Fibroblast of the aortic adventitia (primary cell): ENCODE measurements around the gene SMPDL3A. TPM values are rescaled to one million over a fixed set of nuclear protein-coding genes. Genes with fewer than 3 reads are reported as not detected.
A peak's percentile ranks its signal among the peaks of the same experiment; 100 is the strongest.
"Not testable (repeated sequence)": the region's sequence is repeated elsewhere in the genome, so short reads cannot be mapped to it uniquely, and the experiment has no call there.

Source experiments
- DNase-seq: peaks from one replicate; pipeline ENCODE4 v3.0.0-alpha.2; 2010; ENCODE audit warnings: low read depth
- H3K4me3 ChIP-seq: 2 replicates; pipeline ENCODE4 v1.5.1; 2011; ENCODE audit warnings: low read depth, mild to moderate bottlenecking, control low read depth, low read length, moderate library complexity
- total RNA-seq: library from RNA; depleted of rRNA; stranded (reverse); fragments of >200 nt; gene quantifications from 2 replicates; pipeline ENCODE4 v1.2.3, GENCODE V29; 2012; ENCODE audit warnings: low replicate concordance
- TF ChIP-seq, protein P1 (sequence below): IDR thresholded peaks from 2 replicates; pipeline ENCODE4 v1.5.1; 2011; ENCODE audit warnings: mild to moderate bottlenecking, low read length, control low read depth, inconsistent platforms; ENCODE audit not compliant: insufficient read depth

Gene SMPDL3A, protein sequence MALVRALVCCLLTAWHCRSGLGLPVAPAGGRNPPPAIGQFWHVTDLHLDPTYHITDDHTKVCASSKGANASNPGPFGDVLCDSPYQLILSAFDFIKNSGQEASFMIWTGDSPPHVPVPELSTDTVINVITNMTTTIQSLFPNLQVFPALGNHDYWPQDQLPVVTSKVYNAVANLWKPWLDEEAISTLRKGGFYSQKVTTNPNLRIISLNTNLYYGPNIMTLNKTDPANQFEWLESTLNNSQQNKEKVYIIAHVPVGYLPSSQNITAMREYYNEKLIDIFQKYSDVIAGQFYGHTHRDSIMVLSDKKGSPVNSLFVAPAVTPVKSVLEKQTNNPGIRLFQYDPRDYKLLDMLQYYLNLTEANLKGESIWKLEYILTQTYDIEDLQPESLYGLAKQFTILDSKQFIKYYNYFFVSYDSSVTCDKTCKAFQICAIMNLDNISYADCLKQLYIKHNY
- total RNA-seq = 18.6 and 19.6 TPM in 2 replicates

DNA sequence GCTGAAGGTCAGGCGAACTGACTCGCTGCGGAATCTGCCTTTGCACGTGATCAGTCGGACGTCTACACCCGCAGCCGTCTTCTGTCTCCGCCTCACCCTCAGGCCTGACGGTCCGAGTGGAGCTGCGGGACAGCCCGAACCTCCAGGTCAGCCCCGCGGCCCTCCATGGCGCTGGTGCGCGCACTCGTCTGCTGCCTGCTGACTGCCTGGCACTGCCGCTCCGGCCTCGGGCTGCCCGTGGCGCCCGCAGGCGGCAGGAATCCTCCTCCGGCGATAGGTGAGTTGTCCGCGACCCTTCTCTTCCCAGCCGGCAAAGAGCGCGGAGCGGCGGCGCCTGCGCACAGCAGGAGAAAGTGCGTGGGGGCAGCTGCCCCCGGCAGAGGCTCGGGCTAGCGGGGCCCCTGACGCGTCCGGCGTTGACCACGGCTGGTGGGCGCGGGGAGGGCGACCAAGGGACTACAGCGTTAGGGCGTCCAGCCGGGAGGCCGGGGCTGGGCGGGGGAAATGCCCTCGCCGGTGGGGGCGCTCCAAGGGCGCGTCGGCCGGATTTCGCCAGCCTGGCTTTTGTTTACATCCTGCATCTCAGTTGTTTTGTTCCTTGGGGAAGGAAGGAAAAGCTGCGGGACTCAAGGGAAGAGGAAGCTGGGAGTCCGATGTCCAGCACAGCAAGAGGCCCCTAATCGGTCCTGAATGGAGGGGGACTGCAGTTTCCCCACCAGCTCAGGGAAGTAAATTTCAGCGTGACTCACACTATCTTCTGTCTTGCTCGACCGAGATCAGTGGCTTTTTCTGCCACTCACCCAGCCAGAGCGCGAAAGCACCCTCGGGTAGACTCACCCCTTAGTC, at the start of gene SMPDL3A:
Gene SMPDL3A (plus strand): TSS at position 77 of the 846 bp plus-strand sequence. CDS start 89 bp downstream, at position 166.
- TF ChIP-seq, protein P1, sequence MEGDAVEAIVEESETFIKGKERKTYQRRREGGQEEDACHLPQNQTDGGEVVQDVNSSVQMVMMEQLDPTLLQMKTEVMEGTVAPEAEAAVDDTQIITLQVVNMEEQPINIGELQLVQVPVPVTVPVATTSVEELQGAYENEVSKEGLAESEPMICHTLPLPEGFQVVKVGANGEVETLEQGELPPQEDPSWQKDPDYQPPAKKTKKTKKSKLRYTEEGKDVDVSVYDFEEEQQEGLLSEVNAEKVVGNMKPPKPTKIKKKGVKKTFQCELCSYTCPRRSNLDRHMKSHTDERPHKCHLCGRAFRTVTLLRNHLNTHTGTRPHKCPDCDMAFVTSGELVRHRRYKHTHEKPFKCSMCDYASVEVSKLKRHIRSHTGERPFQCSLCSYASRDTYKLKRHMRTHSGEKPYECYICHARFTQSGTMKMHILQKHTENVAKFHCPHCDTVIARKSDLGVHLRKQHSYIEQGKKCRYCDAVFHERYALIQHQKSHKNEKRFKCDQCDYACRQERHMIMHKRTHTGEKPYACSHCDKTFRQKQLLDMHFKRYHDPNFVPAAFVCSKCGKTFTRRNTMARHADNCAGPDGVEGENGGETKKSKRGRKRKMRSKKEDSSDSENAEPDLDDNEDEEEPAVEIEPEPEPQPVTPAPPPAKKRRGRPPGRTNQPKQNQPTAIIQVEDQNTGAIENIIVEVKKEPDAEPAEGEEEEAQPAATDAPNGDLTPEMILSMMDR = peak; percentile 34
- H3K4me3 ChIP-seq = peak within 1 kb of the TSS; percentile 86

DNA sequence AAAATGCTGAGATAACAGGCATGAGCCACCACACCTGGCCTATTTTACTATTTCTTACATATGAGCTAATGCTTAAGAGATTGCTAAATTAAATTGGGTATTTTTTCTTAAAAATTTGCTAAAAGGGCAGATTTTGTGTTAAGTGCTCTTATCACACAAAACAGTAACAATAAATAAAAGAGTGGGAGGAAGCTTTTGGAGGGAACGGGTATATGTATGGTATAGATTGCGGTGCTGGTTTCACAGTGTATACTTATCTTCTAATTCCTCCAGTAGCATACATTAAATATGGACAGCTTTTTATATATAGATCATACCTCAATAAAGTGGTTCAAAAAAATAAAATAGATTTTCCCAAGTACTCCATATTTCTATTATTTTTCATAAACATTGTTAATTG, 49.0 kb upstream of the SMPDL3A start:
- no peak overlapping the region for H3K4me3 ChIP-seq
- DNase-seq = no peak
- TF ChIP-seq, protein P1 = no peak

More for the DNA sequence above, at the start of gene SMPDL3A:
- peak; percentile 63 for DNase-seq

DNA sequence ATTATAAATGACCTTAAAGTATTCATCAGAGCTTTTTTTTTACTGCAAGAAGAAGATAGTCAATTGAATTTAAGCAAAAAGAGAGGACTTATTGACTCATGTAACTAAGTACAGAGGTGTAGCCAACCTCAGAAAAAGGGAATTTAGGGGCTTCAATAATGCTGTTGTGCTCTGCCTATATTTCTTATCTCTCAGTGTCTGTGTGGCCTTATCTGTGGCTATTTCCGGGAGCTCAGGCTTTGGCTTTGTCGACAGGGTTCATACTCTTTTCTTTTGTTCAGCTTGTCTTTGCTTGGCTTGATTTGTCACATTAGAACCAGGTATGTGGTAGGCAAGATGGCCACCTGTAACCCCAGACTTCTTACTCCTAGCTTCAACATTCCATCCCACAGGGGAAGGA, 48.1 kb upstream of the SMPDL3A start:
- TF ChIP-seq, protein P1 = no peak
- H3K4me3 ChIP-seq = no peak overlapping the region
- DNase-seq = no peak

DNA sequence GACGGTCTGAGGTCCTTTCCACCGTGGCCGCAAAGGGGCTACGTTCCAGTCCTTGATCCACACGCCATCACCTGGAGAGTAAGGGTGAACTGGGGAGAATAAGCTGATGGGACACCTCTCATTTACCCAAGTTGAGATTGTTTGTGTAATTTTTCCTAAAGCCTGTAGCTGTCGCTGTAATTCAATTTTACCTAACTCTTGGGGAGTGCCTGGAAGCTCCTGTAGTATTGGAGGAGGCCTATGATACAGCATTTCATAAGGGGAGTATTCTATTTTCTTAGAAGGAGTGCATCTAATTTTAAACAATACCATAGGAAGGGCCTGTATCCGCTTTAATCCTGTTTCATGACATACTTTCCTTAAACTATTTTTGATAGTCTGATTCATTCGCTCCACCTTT, 44.8 kb upstream of the SMPDL3A start:
- TF ChIP-seq, protein P1 = peak; percentile 37
- peak; percentile 28 for DNase-seq
- not testable (repeated sequence) for H3K4me3 ChIP-seq

DNA sequence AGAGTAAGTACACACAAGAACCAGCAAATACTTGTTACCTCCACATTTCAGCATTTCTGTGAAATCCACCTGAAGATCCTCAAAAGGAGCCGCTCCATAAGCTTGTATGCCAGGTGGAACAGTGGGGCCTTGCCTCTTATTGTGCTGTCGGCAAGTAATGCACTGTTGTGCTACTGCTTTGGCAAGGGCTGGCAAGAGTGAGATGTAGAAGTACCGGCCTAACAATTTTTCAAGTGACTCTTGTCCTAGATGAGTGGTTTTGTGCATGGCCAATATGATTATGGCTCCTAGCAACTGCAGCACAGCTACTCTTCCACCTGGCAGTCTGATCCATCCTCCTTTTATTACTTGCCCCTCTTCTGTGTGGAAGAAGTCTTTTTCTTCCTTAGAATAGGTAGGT, 44.2 kb upstream of the SMPDL3A start:
- not testable (repeated sequence) for H3K4me3 ChIP-seq, DNase-seq

DNA sequence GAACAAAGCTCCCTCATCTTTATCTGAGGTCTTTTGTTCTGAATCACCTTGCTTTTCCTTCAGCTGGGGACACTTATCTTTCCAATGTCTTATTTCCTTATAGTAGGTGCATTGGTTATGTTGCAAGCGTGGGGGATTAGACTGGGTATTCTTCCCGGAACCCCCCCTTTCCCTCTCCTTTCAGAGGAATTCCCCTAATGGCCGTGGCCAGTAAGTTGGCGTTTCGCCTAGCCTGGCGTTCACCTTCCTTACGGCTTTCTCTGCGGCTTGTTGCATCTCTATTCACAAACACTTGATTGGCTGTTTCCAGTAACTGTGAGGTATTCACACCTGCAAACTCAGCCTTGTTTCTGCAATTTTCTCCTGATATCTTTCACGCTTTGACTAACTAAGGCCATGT, 42.4 kb upstream of the SMPDL3A start:
- H3K4me3 ChIP-seq = no peak overlapping the region
- TF ChIP-seq, protein P1 = no peak
- no peak for DNase-seq

DNA sequence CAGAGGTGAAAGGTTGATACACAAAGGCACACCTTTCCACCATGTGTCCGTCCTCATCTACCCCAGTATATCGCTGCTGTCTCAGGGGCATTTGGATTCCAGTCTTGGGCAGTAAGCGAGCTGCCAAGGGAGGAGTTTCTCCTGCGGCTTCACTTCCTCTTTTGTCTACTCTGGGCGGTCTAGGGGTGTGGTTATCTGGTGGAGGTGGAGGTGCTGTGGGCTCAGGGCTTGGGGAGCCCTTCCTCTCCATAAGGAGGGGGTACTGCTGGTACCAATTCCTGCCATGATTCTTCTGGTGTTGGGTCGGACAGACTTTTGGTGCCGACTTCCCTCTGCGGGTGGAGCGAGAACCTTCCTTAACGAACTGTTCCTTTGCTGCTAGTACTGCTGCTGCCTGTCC, 41.5 kb upstream of the SMPDL3A start:
- TF ChIP-seq, protein P1 = no peak
- H3K4me3 ChIP-seq = no peak overlapping the region
- no peak for DNase-seq

DNA sequence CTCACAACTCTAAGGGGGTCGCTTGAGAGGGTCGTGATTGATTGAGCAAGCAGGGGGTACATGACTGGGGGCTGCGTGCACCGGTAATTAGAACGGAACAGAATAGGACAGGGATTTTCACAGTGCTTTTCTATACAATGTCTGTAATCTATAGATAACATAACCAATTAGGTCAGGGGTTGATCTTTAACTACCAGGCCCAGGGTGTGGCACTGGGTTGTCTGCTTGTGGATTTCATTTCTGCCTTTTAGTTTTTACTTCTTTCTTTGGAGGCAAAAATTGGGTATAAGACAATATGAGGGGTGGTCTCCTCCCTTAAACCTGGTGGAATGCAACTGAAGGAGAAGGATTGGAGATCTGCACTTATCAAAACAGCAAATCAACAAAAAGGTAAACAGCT, 40.1 kb upstream of the SMPDL3A start:
- not testable (repeated sequence) for DNase-seq, H3K4me3 ChIP-seq
